ENCODE results near the gene KCNIP4.

DNA sequence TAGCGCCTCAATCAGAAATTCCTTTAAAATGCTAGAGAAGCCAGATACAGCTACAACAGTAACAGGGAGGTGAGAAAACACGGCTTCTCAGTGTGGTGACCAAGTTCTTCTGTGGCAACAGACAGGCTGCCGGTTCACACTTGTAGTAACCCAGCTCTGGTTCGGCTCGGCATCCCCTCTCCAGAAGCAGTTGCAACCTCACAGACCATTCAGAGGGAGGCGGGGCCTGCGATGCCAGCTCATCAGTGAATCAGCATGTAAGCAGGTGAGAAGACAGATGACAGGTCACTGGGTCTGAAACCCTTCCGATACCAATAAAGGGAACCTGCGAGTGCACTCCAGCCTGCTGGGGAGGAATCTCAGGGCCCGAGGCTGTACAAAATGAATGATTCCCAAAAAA lies 251.0 kb downstream of the KCNIP4 start:
- TF ChIP-seq EZH2 (IDR thresholded peaks at IDR 0.05) = no peak
- TF ChIP-seq, protein P1, sequence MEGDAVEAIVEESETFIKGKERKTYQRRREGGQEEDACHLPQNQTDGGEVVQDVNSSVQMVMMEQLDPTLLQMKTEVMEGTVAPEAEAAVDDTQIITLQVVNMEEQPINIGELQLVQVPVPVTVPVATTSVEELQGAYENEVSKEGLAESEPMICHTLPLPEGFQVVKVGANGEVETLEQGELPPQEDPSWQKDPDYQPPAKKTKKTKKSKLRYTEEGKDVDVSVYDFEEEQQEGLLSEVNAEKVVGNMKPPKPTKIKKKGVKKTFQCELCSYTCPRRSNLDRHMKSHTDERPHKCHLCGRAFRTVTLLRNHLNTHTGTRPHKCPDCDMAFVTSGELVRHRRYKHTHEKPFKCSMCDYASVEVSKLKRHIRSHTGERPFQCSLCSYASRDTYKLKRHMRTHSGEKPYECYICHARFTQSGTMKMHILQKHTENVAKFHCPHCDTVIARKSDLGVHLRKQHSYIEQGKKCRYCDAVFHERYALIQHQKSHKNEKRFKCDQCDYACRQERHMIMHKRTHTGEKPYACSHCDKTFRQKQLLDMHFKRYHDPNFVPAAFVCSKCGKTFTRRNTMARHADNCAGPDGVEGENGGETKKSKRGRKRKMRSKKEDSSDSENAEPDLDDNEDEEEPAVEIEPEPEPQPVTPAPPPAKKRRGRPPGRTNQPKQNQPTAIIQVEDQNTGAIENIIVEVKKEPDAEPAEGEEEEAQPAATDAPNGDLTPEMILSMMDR (IDR thresholded peaks at IDR 0.05) = no peak
